ENCODE measurements around the gene CRYBG1. TPM values are rescaled to one million over a fixed set of nuclear protein-coding genes. Genes with fewer than 3 reads are reported as not detected.

The CRYBG1 gene
- total and polyA plus RNA-seq, 3 donors from 2014 or later: 4.8 to 16.5 (median 7.8) TPM

- Histone ChIP-seq H3K27me3 (no peaks in the 10 kb centered on the region), H3K4me1 (no peaks in the 10 kb centered on the region), H3K36me3 (ENCODE audit: low read depth, missing control alignments) (no peaks in the 10 kb centered on the region), H3K4me3 (no peak overlapping the region), H3K9me3 (no peaks in the 10 kb centered on the region), H3K27ac (no peak overlapping the region)
- DNase-seq: no peak
- TF ChIP-seq POLR2A (IDR thresholded peaks at IDR 0.05) (no peak), CTCF (IDR thresholded peaks at IDR 0.05) (no peak)
- intact Hi-C loops (cut with DNase I; ENCODE audit: low total_unique reads): no loop called here
- WGBS, 2 donors: 84 to 90% methylated on average over 2 of the region's 2 CpGs
Observed at GRCh38 chr6:106536851-106537250, 176.3 kb downstream of the CRYBG1 start.

DNA sequence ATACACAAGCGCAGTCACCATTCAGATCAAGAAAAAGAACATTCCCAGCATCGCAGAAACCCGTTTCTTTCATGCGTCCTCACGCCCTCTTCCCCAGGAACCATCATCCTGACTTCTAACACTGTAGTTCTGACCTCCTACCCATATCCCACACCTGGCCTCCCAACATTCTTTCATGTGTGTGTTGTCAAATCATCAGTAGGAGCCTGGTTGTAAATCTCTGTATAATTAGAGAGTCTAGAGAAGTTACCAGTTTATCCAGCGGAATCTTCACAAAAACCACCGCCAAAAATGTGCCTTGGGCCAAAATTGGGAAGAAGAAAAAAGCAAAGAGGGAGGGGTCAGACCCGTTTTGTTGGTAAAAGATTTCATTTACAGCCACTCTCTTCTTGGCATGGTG, 177.1 kb downstream of the CRYBG1 start:
- WGBS, 2 donors: 71 to 75% methylated on average over 8 of the region's 8 CpGs
- Histone ChIP-seq H3K4me1 (no peaks in the 10 kb centered on the region), H3K4me3 (no peak overlapping the region), H3K27me3 (no peaks in the 10 kb centered on the region), H3K27ac (no peak overlapping the region), H3K9me3 (no peaks in the 10 kb centered on the region), H3K36me3 (ENCODE audit: low read depth, missing control alignments) (no peaks in the 10 kb centered on the region)
- intact Hi-C loops (cut with DNase I; ENCODE audit: low total_unique reads): no loop called here
- no peak for DNase-seq
- TF ChIP-seq CTCF (IDR thresholded peaks at IDR 0.05) (no peak), POLR2A (IDR thresholded peaks at IDR 0.05) (no peak)

- DNase-seq: no peak
- WGBS, 2 donors: 59 to 78% methylated on average over 1 of the region's 1 CpG
- intact Hi-C loops (cut with DNase I; ENCODE audit: low total_unique reads): no loop called here
Observed at GRCh38 chr6:106538145-106538544, 177.6 kb downstream of the CRYBG1 start.

DNA sequence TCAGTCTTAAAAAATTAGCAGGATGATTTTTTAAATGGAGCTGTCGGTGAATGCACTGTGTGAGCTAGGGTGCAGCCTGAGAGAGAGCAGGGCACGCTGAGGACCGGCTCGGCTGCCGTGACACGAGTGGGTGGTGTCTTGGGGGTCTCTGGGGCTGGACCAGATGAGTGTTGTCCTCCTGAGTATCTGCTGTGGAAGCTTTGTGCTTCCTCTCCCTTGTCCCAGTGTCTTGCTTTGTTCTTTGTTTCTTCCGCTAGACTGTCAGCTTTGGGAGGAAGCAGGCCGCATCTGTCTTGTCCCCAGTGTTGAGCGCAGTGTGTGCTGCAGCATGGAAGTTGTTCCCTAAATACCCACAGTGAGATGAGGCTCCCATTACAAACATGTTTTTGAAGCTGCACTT, 179.4 kb downstream of the CRYBG1 start:
- Histone ChIP-seq H3K4me3 (no peak overlapping the region), H3K4me1 (no peaks in the 10 kb centered on the region), H3K36me3 (ENCODE audit: low read depth, missing control alignments) (no peaks in the 10 kb centered on the region), H3K27ac (no peak overlapping the region), H3K9me3 (no peaks in the 10 kb centered on the region), H3K27me3 (no peaks in the 10 kb centered on the region)
- intact Hi-C loops (cut with DNase I; ENCODE audit: low total_unique reads): no loop called here
- no peak for TF ChIP-seq POLR2A (IDR thresholded peaks at IDR 0.05)
- WGBS, 2 donors: 81 to 83% methylated on average over 9 of the region's 9 CpGs
- DNase-seq: no peak

More at GRCh38 chr6:106538145-106538544, 177.6 kb downstream of the CRYBG1 start:
- Histone ChIP-seq H3K27ac (no peak overlapping the region), H3K36me3 (ENCODE audit: low read depth, missing control alignments) (no peaks in the 10 kb centered on the region), H3K4me3 (no peak overlapping the region), H3K4me1 (no peaks in the 10 kb centered on the region), H3K9me3 (no peaks in the 10 kb centered on the region), H3K27me3 (no peaks in the 10 kb centered on the region)
- TF ChIP-seq POLR2A (IDR thresholded peaks at IDR 0.05): no peak
- TF ChIP-seq CTCF (IDR thresholded peaks at IDR 0.05): no peak

GRCh38 chr6:106540432-106540831, 179.9 kb downstream of the CRYBG1 start:
- H3K27me3 ChIP-seq: no peaks in the 10 kb centered on the region
- intact Hi-C loops (cut with DNase I; ENCODE audit: low total_unique reads): no loop called here

More at GRCh38 chr6:106540432-106540831, 179.9 kb downstream of the CRYBG1 start:
- Histone ChIP-seq H3K27ac (no peak overlapping the region), H3K4me1 (no peaks in the 10 kb centered on the region), H3K9me3 (no peaks in the 10 kb centered on the region), H3K4me3 (no peak overlapping the region), H3K36me3 (ENCODE audit: low read depth, missing control alignments) (no peaks in the 10 kb centered on the region)
- DNase-seq: no peak
- no peak for TF ChIP-seq CTCF (IDR thresholded peaks at IDR 0.05)
- no peak for TF ChIP-seq POLR2A (IDR thresholded peaks at IDR 0.05)
